ENCODE results near the gene AGBL1. TPM values are rescaled to one million over a fixed set of nuclear protein-coding genes. Genes with fewer than 3 reads are reported as not detected.

Gene AGBL1
- total RNA-seq, 2 donors from 2014 or later, result not detected

DNA sequence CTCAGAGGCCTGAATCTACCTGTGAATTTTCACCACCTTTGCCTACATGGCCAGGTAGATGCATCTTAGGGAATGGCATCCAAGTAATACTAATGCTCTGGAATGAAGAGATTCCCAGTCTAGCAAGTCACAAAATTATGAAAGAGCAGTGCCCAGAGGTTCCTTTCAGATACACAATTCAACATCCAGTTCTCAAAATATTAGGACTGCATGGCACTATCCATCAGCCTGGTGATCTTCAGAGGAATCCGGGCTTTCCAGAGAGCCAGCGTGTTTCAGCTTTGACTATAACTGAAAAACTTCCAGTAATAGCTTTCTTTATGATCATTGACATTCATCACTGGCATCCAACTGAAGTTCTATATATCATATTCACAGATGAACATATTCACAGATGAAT, 849.8 kb downstream of the AGBL1 start:
- H3K36me3 ChIP-seq, result no peaks in the 10 kb centered on the region
- no peak for DNase-seq (ENCODE audit: low spot score)

GRCh38 chr15:86932456-86932855, 852.8 kb downstream of the AGBL1 start:
- H3K4me1 ChIP-seq (ENCODE audit: control insufficient read depth in 1 of 2, low read depth in 2 of 2), result no peaks in the 10 kb centered on the region
- no peak overlapping the region for H3K4me3 ChIP-seq
- no peak for ATAC-seq (ENCODE audit: insufficient number of reproducible peaks, low FRiP score, low read depth)
- DNase-seq (ENCODE audit: low spot score), result no peak
- no peaks in the 10 kb centered on the region for H3K27me3 ChIP-seq (replicated peaks; ENCODE audit: insufficient read depth)
- no peak overlapping the region for H3K27ac ChIP-seq
- H3K9me3 ChIP-seq, result no peaks in the 10 kb centered on the region
- TF ChIP-seq CTCF (IDR thresholded peaks at IDR 0.05), result no peak
- H3K36me3 ChIP-seq, result no peaks in the 10 kb centered on the region

More for the DNA sequence above, 849.8 kb downstream of the AGBL1 start:
- Histone ChIP-seq H3K4me3 (no peak overlapping the region), H3K4me1 (ENCODE audit: control insufficient read depth in 1 of 2, low read depth in 2 of 2) (no peaks in the 10 kb centered on the region), H3K9me3 (no peaks in the 10 kb centered on the region), H3K27ac (no peak overlapping the region), H3K27me3 (replicated peaks; ENCODE audit: insufficient read depth) (no peaks in the 10 kb centered on the region)
- no peak for ATAC-seq (ENCODE audit: insufficient number of reproducible peaks, low FRiP score, low read depth)
- TF ChIP-seq CTCF (IDR thresholded peaks at IDR 0.05), result no peak

DNA sequence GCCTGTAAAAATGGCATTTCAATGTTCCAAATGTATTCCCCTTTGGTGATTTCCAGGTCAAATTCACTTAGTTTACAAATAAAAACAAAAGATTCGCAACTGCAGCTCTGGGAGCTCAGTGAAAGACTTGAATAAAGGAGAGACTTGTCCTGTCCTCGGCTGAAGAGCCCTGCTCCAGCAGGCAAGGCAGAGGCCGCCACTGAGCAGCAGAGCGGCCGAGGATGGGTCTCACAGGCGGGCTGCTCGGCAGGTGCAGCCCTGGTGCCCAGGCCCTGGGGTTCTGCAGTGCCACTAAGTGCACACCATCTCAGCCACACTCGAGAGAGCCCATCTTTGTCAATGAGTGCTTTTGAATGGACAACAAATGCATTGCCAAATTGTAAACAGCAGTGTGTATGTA, 856.2 kb downstream of the AGBL1 start:
- no peaks in the 10 kb centered on the region for H3K4me1 ChIP-seq (ENCODE audit: control insufficient read depth in 1 of 2, low read depth in 2 of 2)
- no peak for TF ChIP-seq CTCF (IDR thresholded peaks at IDR 0.05)
- no peaks in the 10 kb centered on the region for H3K9me3 ChIP-seq
- ATAC-seq (ENCODE audit: insufficient number of reproducible peaks, low FRiP score, low read depth) (no peak), DNase-seq (ENCODE audit: low spot score) (no peak)
- H3K27ac ChIP-seq, result no peak overlapping the region
- no peaks in the 10 kb centered on the region for H3K27me3 ChIP-seq (replicated peaks; ENCODE audit: insufficient read depth)
- H3K36me3 ChIP-seq, result no peaks in the 10 kb centered on the region
- H3K4me3 ChIP-seq, result no peak overlapping the region

- Histone ChIP-seq H3K27ac (no peak overlapping the region), H3K9me3 (no peaks in the 10 kb centered on the region), H3K36me3 (no peaks in the 10 kb centered on the region), H3K27me3 (replicated peaks; ENCODE audit: insufficient read depth) (no peaks in the 10 kb centered on the region), H3K4me3 (no peak overlapping the region), H3K4me1 (ENCODE audit: control insufficient read depth in 1 of 2, low read depth in 2 of 2) (no peaks in the 10 kb centered on the region)
- ATAC-seq (ENCODE audit: insufficient number of reproducible peaks, low FRiP score, low read depth) (no peak), DNase-seq (ENCODE audit: low spot score) (no peak)
- no peak for TF ChIP-seq CTCF (IDR thresholded peaks at IDR 0.05)
These were observed 862.6 kb downstream of the AGBL1 start for GRCh38 chr15:86942285-86942684.

DNA sequence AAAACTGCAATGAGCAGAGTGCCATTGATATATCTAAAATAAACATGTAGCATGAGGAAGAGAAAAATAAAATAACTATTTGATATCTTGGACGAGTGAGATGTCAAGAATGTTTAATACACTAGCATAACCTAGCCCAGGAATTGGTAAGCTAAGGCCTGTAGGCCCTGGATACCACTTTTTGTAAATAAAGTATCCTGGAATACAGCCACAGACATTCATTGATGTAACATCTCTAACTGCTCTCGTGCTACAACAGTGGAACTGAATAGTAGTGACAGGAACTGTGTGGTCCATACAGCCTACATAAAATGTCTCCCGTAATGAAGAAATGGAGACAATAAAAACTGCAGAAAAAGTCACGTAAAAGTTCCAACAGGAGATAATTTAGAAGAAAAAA, 869.0 kb downstream of the AGBL1 start:
- ATAC-seq (ENCODE audit: insufficient number of reproducible peaks, low FRiP score, low read depth) (no peak), DNase-seq (ENCODE audit: low spot score) (no peak)
- no peak for TF ChIP-seq CTCF (IDR thresholded peaks at IDR 0.05)
- no peaks in the 10 kb centered on the region for H3K9me3 ChIP-seq
- no peaks in the 10 kb centered on the region for H3K36me3 ChIP-seq
- H3K4me1 ChIP-seq (ENCODE audit: control insufficient read depth in 1 of 2, low read depth in 2 of 2), result no peaks in the 10 kb centered on the region
- H3K4me3 ChIP-seq, result no peak overlapping the region
- H3K27me3 ChIP-seq (replicated peaks; ENCODE audit: insufficient read depth), result no peaks in the 10 kb centered on the region
- no peak overlapping the region for H3K27ac ChIP-seq

All from thoracic aorta (tissue), 2 donors.